Measurements from ENCODE around the gene GLIS1. TPM values are rescaled to one million over a fixed set of nuclear protein-coding genes. Genes with fewer than 3 reads are reported as not detected.

Gene GLIS1
- total RNA-seq, 1 experiment from 2014 or later, result 0.24 TPM

- TF ChIP-seq AR (CRISPR knock-in tag; IDR thresholded peaks at IDR 0.05), result no peak
Observed at GRCh38 chr1:53586765-53587164, 152.2 kb downstream of the GLIS1 start (continued).

- H3K4me1 Mint-ChIP-seq, result peaks cover 23% of the 10 kb centered on the region
- no peaks in the 10 kb centered on the region; the same call in 1 of the 2 replicates for H3K27me3 Mint-ChIP-seq (ENCODE audit: low read depth)
- ATAC-seq, result no peak
Observed at GRCh38 chr1:53585565-53585964, 153.4 kb downstream of the GLIS1 start.

GRCh38 chr1:53585129-53585528 is 153.8 kb downstream of the GLIS1 start:
- POLR2A ChIA-PET, result no interaction called here
- Mint-ChIP-seq H3K36me3 (no peaks in the 10 kb centered on the region), H3K27me3 (ENCODE audit: low read depth) (no peaks in the 10 kb centered on the region; the same call in 1 of the 2 replicates)

More at GRCh38 chr1:53585565-53585964, 153.4 kb downstream of the GLIS1 start:
- no peak overlapping the region for H3K27ac Mint-ChIP-seq
- no peak overlapping the region for H3K4me3 Mint-ChIP-seq
- TF ChIP-seq ETV6 (CRISPR knock-in tag; IDR thresholded peaks at IDR 0.05), result no peak
- ChIA-PET CTCF (interaction anchor here (1.4 to 3.3 kb wide), 5 partner anchors 8 to 307 kb away, joined by 3 to 19 read pairs (median 6); no protein-coding TSS in a partner anchor), POLR2A (no interaction called here)
- no peaks in the 10 kb centered on the region for H3K36me3 Mint-ChIP-seq
- H3K9me3 Mint-ChIP-seq, result no peaks in the 10 kb centered on the region
- DNase-seq (ENCODE audit: low spot score), result no peak

More at GRCh38 chr1:53585129-53585528, 153.8 kb downstream of the GLIS1 start:
- H3K9me3 Mint-ChIP-seq, result no peaks in the 10 kb centered on the region
- DNase-seq (ENCODE audit: low spot score), result no peak
- peaks cover 19% of the 10 kb centered on the region for H3K4me1 Mint-ChIP-seq
- CTCF ChIA-PET, result interaction anchor here (0.9 to 3.3 kb wide), 6 partner anchors 8 to 307 kb away, joined by 3 to 19 read pairs (median 6); no protein-coding TSS in a partner anchor
- no peak for ATAC-seq
- TF ChIP-seq ESRRA (CRISPR knock-in tag; IDR thresholded peaks at IDR 0.05; ENCODE audit: borderline replicate concordance) (no peak), AFF4 (CRISPR knock-in tag; IDR thresholded peaks at IDR 0.05; ENCODE audit: borderline replicate concordance) (no peak), TCF7 (CRISPR knock-in tag; IDR thresholded peaks at IDR 0.05; ENCODE audit: low read depth) (no peak), CREB1 (CRISPR knock-in tag; IDR thresholded peaks at IDR 0.05) (no peak), NR1H2 (CRISPR knock-in tag; IDR thresholded peaks at IDR 0.05) (no peak), KAT7 (CRISPR knock-in tag; IDR thresholded peaks at IDR 0.05; ENCODE audit: borderline replicate concordance) (no peak), CBFB (CRISPR knock-in tag; IDR thresholded peaks at IDR 0.05; ENCODE audit: low read depth) (no peak), USF1 (CRISPR knock-in tag; IDR thresholded peaks at IDR 0.05) (no peak), FOXK1 (CRISPR knock-in tag; IDR thresholded peaks at IDR 0.05) (no peak), HMGXB4 (CRISPR knock-in tag; IDR thresholded peaks at IDR 0.05) (no peak)
- H3K27ac Mint-ChIP-seq, result no peak overlapping the region
- no peak overlapping the region for H3K4me3 Mint-ChIP-seq
